Activated gamma-delta T cell treated with anti-CD3 and anti-CD28 coated beads, Interleukin-2, amount 50 U/mL, for 16 hours (primary cell): ENCODE data around the gene TFIP11.

Experiments used
- DNase-seq: peaks from one replicate; pipeline ENCODE4 v3.0.0-alpha.2; 2020; ENCODE audit warnings: low read depth

The TFIP11 gene

DNA sequence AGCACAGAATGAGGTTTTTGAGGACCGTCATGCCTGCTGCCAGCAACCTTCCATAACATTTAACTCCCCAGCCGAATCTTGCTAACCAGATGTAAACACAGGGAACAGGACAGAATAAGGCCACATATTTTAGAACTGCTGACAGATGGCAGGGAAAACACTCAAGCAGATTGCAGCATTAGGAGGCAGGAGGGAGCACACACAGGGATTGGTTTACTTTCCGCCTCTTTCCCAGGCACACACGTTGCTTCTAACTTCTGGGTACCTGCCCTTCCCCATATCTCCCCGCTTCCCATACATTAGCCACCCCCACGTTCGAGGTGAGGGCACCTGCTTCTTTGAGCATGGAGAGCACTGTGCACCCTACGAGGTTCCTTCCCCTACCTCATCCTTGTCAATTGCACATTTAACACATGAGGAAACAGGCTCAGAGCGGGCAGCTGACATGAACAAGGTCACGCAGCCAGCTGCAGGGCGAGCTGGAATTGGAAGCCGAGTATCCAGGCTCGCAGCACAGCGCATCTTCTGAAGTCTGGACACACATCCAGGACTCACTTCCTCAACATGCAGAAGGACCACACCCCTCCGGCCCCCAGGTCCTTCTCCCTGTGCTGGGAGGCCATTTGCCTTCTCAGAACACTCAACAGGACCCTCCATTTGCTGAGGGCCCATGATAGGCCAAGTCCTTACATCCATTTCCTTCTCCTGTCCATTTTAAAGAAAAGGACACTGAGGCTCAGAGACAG lies 64.5 kb downstream of the TFIP11 start:
- DNase-seq, result no peak

DNA sequence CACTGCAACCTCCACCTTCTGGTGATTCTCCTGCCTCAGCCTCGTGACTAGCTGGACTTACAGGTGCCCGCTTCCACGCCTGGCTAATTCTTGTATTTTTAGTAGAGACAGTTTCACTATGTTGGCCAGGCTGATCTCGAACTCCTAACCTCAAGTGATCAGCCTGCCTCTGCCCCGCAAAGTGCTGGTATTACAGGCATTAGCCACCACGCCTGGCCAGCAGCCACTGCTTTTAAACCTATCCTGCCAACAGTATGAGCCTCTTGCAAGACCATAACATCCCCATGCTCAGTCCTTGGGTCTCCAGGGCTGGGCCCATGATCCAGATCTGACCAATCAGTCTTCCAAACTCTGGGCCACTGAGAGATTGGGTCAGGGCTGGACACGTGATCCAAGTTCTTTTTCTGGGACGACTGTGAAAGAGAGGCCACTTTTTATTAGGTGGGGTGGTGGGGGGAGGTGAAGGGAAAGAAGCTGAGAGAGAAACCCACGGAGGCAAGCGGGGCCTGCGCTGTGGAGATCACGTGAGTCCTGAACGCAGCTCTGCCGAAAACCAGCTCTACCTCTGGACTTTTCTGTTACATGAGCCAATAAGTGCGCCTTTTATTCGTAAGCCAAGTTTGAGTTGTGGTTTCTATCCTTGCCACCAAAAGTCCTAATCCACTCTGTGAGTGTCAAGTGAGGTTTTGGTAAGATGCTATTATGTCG lies 65.3 kb downstream of the TFIP11 start:
- DNase-seq, result no peak

DNA sequence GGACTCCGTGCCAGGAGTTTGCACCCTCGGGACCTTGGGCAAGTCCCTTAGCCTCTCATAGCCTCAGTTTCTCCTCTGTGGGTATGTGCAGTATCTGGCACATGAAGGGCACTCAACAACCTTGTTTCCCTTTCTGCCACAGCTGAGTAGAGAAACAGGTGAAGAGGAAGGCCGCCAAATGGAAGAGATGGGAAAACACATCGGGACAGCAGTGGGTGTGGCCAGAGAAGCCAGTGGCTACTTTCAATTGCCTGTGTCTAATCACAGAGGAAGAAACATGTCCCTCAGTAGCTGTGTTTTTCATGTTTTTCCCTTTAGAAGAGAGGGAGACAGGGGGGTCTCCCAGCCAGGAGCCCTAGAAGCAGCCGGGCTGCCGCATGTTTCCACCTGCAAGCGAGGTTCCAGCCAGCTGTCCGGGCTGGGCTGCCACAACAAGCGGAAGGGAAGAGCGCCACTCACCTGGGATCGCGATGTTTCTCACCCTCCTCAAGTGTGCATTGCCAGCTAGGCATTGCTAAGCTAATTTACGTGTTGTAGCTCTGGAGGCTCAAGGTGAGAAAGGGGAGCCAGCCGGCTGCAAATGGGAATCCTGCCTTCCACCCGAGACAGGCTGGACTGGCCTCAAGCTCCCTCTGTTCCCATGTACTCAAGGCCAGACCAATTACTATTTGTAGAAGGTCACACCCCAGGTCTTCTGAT lies 66.5 kb downstream of the TFIP11 start:
- no peak for DNase-seq

DNA sequence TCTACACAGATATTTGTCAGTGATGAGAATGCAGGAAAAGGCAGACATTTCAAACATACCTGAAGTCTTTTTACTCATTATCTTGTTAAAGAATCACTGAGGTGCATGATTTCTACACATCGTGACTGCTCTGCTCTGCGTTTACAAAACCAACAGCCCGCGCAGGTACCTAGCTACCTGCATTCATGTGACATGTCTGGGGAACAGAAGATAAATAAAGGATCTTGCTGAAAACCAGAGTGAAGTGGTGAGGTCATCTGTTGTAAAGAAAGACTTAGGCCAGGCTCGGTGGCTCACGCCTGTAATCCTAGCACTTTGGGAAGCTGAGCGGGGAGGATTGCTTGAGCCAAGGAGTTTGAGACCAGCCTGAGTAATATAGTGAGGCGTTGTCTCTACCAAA lies 67.5 kb downstream of the TFIP11 start:
- DNase-seq, result no peak

DNA sequence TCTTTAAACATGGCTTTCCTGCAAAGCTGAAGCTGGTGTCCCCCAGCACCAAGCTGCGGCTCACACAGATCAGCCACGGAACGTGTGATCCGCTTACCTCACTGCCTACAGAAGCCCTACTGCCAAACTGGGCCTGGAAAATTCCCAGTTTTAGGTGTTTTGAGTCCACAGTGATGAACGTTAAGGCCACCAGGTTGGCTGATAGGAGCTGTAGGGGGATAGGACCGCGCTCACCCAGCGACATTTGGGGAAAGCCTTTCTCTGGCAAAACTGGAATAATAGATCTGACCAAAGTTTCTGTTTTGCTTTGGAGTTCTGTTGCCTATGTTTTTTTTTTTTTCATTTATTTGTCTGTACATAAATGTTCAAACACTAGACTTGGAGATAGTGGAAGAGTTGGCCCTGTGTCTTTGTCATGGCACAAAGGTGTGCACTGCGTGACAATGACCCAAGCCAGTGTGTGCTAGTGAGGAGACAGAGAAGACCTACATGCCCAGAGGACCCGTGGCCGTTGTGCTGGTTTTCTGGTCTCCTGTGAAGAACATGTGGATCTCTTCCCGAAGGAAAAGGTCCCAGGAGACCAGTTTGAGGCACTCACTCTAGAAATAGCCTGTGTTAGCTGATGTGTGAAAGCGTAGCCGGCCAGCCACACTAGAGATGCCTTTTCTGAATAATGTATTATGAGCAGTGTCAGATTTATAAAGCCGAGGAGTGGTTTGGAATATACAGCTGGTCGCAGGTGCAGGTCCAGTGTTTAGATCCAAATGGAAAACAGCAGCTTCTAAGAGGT lies 68.2 kb downstream of the TFIP11 start:
- DNase-seq, result no peak

DNA sequence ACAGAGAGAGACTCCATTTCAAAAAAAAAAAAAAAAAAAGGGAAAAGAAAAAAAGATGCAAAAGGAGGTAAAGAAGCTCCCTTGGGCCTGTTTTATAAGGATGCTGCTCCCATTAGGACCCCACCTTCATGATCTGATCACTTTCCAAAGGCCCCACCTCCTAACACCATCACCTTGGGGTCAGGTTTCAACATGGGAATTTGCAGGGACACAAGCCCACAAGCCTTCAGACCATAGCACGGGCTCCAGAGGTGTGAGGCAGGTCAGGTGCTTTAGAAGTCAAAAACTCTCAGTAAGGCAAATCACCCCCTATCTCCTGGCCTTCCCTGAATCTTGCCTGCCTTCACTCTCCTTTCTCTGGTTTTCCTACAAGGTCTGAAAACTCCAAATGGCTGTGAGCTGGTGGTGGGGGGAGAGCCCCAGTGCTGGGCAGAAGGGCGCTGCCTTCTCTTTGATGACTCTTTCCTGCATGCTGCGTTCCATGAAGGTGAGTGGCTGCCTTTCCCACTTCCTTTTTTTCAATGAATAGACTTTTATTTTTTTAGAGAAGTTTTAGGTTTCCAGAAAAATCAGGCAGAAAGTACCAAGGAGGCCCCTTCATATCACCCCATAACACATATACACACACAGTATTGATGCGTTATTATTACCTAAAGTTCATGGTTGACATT lies 70.1 kb downstream of the TFIP11 start:
- no peak for DNase-seq
